Measurements from ENCODE around the gene MGAT1. TPM values are rescaled to one million over a fixed set of nuclear protein-coding genes. Genes with fewer than 3 reads are reported as not detected.

The MGAT1 gene
- total RNA-seq, 1 experiment from 2014 or later, result 86.4 TPM

DNA sequence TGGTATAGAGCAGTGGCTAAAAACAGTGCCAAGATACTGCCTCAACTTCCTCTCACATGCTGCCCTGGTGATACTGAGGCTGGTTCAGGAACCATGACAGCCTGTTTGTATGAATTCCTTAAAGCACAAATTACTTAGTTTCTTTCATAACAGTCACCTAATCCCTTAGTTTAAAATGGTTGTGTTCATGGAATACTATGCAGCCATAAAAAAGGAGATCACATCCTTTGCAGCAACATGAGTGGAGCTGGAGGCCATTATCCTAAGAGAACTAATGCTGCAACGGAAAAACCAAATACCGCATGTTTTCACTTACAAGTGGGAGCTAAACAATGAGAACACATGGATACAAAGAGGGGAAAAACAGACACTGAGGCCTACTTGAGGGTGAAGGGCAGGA lies 36.6 kb upstream of the MGAT1 start:
- no peaks in the 10 kb centered on the region for H3K4me1 Mint-ChIP-seq (ENCODE audit: low read depth, unreplicated experiment)
- intact Hi-C loops (cut with micrococcal nuclease; ENCODE audit: unreplicated experiment), result no loop called here
- no peaks in the 10 kb centered on the region for H3K27me3 Mint-ChIP-seq (ENCODE audit: unreplicated experiment)
- no peak overlapping the region for H3K4me3 Mint-ChIP-seq (ENCODE audit: low read depth, unreplicated experiment)
- no peaks in the 10 kb centered on the region for H3K9me3 Mint-ChIP-seq (ENCODE audit: low read depth, unreplicated experiment)
- CTCF ChIA-PET, result no interaction called here
- no peaks in the 10 kb centered on the region for H3K36me3 Mint-ChIP-seq (ENCODE audit: insufficient read depth, unreplicated experiment)
- no peak overlapping the region for H3K27ac Mint-ChIP-seq (ENCODE audit: unreplicated experiment)
- TF ChIP-seq, protein P1, sequence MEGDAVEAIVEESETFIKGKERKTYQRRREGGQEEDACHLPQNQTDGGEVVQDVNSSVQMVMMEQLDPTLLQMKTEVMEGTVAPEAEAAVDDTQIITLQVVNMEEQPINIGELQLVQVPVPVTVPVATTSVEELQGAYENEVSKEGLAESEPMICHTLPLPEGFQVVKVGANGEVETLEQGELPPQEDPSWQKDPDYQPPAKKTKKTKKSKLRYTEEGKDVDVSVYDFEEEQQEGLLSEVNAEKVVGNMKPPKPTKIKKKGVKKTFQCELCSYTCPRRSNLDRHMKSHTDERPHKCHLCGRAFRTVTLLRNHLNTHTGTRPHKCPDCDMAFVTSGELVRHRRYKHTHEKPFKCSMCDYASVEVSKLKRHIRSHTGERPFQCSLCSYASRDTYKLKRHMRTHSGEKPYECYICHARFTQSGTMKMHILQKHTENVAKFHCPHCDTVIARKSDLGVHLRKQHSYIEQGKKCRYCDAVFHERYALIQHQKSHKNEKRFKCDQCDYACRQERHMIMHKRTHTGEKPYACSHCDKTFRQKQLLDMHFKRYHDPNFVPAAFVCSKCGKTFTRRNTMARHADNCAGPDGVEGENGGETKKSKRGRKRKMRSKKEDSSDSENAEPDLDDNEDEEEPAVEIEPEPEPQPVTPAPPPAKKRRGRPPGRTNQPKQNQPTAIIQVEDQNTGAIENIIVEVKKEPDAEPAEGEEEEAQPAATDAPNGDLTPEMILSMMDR (IDR thresholded peaks at IDR 0.05; ENCODE audit: unreplicated experiment), result no peak
- BruUV-seq (replicated peaks), result no TSS peak
- DNase-seq, result no peak

DNA sequence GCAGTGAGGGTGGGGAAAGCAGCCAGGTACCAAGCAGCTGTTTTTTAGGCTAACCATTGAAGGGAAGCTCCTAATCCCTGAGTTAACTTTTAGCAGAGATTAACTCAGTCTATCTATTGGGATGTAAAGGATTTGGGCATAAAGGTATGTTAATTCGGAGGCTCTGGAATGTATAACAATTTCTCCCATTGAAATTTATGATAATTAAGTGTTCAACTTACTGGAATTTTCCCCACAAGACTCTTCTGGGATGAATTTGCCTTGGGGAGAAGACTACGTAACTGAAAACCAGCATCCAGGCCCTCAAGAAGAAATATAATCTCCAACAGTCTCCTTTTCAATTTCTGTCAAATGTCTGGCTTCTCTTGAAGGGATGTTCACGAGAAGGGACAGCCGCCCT lies 34.9 kb upstream of the MGAT1 start:
- CTCF ChIA-PET, result no interaction called here
- Mint-ChIP-seq H3K36me3 (ENCODE audit: insufficient read depth, unreplicated experiment) (peaks cover 9% of the 10 kb centered on the region), H3K4me1 (ENCODE audit: low read depth, unreplicated experiment) (peaks cover 2% of the 10 kb centered on the region), H3K27me3 (ENCODE audit: unreplicated experiment) (no peaks in the 10 kb centered on the region), H3K4me3 (ENCODE audit: low read depth, unreplicated experiment) (no peak overlapping the region), H3K9me3 (ENCODE audit: low read depth, unreplicated experiment) (no peaks in the 10 kb centered on the region), H3K27ac (ENCODE audit: unreplicated experiment) (no peak overlapping the region)
- no peak for DNase-seq
- TF ChIP-seq, protein P1 (IDR thresholded peaks at IDR 0.05; ENCODE audit: unreplicated experiment), result no peak
- no TSS peak for BruUV-seq (replicated peaks)
- intact Hi-C loops (cut with micrococcal nuclease; ENCODE audit: unreplicated experiment), result no loop called here

DNA sequence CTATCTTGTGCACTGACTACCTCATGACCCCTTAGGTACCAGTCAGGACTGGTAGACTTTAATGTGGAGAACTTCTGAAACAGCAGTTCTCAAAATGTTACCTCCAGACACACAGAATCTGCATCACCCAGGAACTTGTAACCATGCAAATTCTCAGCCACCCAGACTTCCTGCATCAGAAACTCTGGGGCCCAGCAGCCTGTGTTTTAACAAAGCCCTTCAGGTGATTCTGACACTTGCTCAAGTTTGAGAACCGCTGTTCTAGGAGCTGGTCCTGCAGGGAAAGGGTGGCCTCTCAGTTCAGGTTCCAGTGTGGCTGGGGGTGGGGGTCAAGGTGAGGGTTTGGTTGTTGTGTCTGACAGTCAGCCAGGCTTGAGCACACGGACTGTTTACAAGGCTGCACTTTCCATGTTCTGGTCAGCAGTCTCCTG lies 30.0 kb upstream of the MGAT1 start:
- peaks cover 32% of the 10 kb centered on the region for H3K4me1 Mint-ChIP-seq (ENCODE audit: low read depth, unreplicated experiment)
- H3K9me3 Mint-ChIP-seq (ENCODE audit: low read depth, unreplicated experiment), result peaks cover 3% of the 10 kb centered on the region
- H3K36me3 Mint-ChIP-seq (ENCODE audit: insufficient read depth, unreplicated experiment), result peaks cover 42% of the 10 kb centered on the region
- peak overlapping the region; percentile 88 for H3K4me3 Mint-ChIP-seq (ENCODE audit: low read depth, unreplicated experiment)
- H3K27ac Mint-ChIP-seq (ENCODE audit: unreplicated experiment), result peak overlapping the region; percentile 93
- BruUV-seq (replicated peaks), result TSS peak; percentile 62
- CTCF ChIA-PET, result interaction anchor here (1.0 to 1.1 kb wide), 2 partner anchors 18 to 33 kb away, joined by 3 to 4 read pairs; no protein-coding TSS in a partner anchor
- intact Hi-C loops (cut with micrococcal nuclease; ENCODE audit: unreplicated experiment), result no loop called here
- no peak for DNase-seq
- H3K27me3 Mint-ChIP-seq (ENCODE audit: unreplicated experiment), result no peaks in the 10 kb centered on the region
- TF ChIP-seq, protein P1 (IDR thresholded peaks at IDR 0.05; ENCODE audit: unreplicated experiment), result no peak

DNA sequence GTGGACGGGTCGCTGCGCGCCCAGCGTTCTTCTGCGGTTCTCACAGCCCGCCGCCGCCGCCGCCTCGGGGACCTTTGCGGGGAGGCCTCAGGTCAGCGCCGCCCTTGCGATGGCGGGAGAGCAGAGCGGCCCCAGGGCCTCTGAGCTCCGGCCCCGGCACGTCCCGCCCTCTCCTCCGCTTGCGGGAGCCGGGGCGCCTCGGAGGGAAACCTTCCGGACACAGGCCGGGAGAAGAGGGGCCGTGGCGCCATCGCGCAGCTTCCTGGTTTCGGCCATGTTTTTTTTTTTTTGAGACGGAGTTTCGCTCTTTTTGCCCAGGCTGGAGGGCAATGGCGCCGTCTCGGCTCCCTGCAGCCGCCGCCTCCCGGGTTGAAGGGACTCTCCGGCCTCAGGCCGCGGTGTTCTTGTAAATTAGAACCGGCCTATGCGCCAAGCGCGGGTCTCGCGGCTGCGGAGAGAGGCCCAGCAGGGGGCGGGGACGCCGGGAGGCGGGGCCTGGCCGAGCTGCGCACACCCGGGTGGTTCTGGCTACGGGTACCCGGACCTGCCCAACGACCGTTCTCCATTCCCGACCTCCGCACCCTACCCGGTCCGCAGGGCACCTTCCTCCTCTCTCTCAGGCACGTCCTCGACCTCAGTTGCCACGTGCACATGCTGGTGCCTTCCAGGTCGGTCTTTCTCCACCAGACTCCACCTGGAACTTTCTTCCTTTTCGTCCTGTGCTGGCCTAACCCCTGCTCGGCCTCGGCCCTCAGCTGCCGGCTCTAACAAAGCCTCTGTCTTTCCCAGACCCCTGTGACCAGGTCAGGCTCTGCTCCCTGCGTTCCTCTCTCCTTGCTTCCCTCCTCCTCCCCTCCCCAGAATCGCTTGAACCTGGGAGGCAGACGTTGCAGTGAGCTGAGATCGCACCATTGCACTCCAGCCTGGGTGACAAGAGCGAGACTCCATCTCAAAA lies 28.8 kb upstream of the MGAT1 start:
- DNase-seq, result peak; percentile 91
- CTCF ChIA-PET, result interaction anchor here (0.7 to 2.3 kb wide), 7 partner anchors 10 to 47 kb away, joined by 3 to 7 read pairs (median 3); no protein-coding TSS in a partner anchor
- H3K36me3 Mint-ChIP-seq (ENCODE audit: insufficient read depth, unreplicated experiment), result peaks cover 42% of the 10 kb centered on the region
- H3K4me3 Mint-ChIP-seq (ENCODE audit: low read depth, unreplicated experiment), result peak overlapping the region; percentile 88
- H3K4me1 Mint-ChIP-seq (ENCODE audit: low read depth, unreplicated experiment), result peaks cover 37% of the 10 kb centered on the region
- H3K27ac Mint-ChIP-seq (ENCODE audit: unreplicated experiment), result peak overlapping the region; percentile 93
- BruUV-seq (replicated peaks), result no TSS peak
- no peaks in the 10 kb centered on the region for H3K27me3 Mint-ChIP-seq (ENCODE audit: unreplicated experiment)
- intact Hi-C loops (cut with micrococcal nuclease; ENCODE audit: unreplicated experiment), result no loop called here
- H3K9me3 Mint-ChIP-seq (ENCODE audit: low read depth, unreplicated experiment), result peaks cover 3% of the 10 kb centered on the region
- TF ChIP-seq, protein P1 (IDR thresholded peaks at IDR 0.05; ENCODE audit: unreplicated experiment), result no peak
